ENCODE data around the gene IL1B.

The IL1B gene

GRCh38 chr2:112850588-112850987 lies 14.0 kb upstream of the IL1B start:
- H3K4me3 ChIP-seq (ENCODE audit: low read length): no peak overlapping the region
- DNase-seq (ENCODE audit: low read depth): no peak
- no peak for TF ChIP-seq CTCF (IDR thresholded peaks at IDR 0.05; ENCODE audit: insufficient read depth, low read depth, low read length, missing control alignments)

GRCh38 chr2:112849956-112850355 lies 13.4 kb upstream of the IL1B start:
- H3K4me3 ChIP-seq (ENCODE audit: low read length): no peak overlapping the region
- no peak for DNase-seq (ENCODE audit: low read depth)
- no peak for TF ChIP-seq CTCF (IDR thresholded peaks at IDR 0.05; ENCODE audit: insufficient read depth, low read depth, low read length, missing control alignments)

- H3K4me3 ChIP-seq (ENCODE audit: low read length): no peak overlapping the region
- TF ChIP-seq CTCF (IDR thresholded peaks at IDR 0.05; ENCODE audit: insufficient read depth, low read depth, low read length, missing control alignments): no peak
- DNase-seq (ENCODE audit: low read depth): no peak
Observed at GRCh38 chr2:112848833-112849232, 12.3 kb upstream of the IL1B start.

- TF ChIP-seq CTCF (IDR thresholded peaks at IDR 0.05; ENCODE audit: insufficient read depth, low read depth, low read length, missing control alignments): no peak
- no peak overlapping the region for H3K4me3 ChIP-seq (ENCODE audit: low read length)
- peak; percentile 33 for DNase-seq (ENCODE audit: low read depth)
Observed at GRCh38 chr2:112846031-112846430, 9.5 kb upstream of the IL1B start.

- no peak for TF ChIP-seq CTCF (IDR thresholded peaks at IDR 0.05; ENCODE audit: insufficient read depth, low read depth, low read length, missing control alignments)
- H3K4me3 ChIP-seq (ENCODE audit: low read length): no peak overlapping the region
- DNase-seq (ENCODE audit: low read depth): no peak
Observed at GRCh38 chr2:112843836-112844235, 7.3 kb upstream of the IL1B start.

- H3K4me3 ChIP-seq (ENCODE audit: low read length): no peak overlapping the region
- DNase-seq (ENCODE audit: low read depth): no peak
- no peak for TF ChIP-seq CTCF (IDR thresholded peaks at IDR 0.05; ENCODE audit: insufficient read depth, low read depth, low read length, missing control alignments)
Observed at GRCh38 chr2:112843288-112843687, 6.7 kb upstream of the IL1B start.

GRCh38 chr2:112841295-112842044 lies 4.9 kb upstream of the IL1B start:
- no peak for TF ChIP-seq CTCF (IDR thresholded peaks at IDR 0.05; ENCODE audit: insufficient read depth, low read depth, low read length, missing control alignments)
- no peak overlapping the region for H3K4me3 ChIP-seq (ENCODE audit: low read length)
- DNase-seq (ENCODE audit: low read depth): no peak
